GM18520 (cell line): ENCODE data around the gene ATP7A.
"Not testable (repeated sequence)": the region's sequence is repeated elsewhere in the genome, so short reads cannot be mapped to it uniquely, and the experiment has no call there.

ENCODE experiments used
- ATAC-seq: cut with Tn5 transposase; IDR thresholded peaks from one replicate; pipeline ENCODE4 v1.9.1; 2021; ENCODE audit not compliant: unreplicated experiment

The ATP7A gene

DNA sequence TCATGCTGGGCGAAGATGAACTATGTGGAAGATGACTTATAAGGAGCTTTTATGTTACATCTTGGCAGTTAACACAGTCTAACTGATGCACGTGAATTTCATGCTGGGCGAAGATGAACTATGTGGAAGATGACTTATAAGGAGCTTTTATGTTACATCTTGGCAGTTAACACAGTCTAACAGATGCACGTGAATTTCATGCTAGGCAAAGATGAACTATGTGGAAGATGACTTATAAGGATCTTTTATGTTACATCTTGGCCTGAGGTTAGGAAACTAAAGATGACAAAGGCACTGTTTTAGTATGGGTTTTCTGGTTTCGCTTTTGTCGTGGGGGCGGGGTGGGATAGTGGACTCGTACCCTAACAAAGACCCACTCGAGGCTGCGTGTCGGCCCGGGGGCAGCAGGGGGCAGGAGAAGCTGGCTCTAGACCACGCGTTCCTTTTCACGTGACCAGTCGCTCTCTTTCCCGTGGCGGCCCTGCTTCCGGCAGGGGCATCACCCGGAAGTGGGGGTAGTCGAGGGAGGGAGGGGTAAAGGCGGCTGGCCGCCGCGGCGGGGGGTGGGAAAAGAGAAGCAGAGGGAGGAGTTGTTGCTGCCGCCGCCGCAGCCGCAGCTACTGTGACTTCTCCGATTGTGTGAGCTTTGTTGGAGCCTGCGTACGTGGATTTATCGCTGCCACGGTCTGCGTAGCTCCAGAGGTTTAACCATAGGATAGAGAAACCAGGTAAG, at the start of gene ATP7A:
ATP7A (plus strand) TSS at position 586 of the 733 bp plus-strand sequence. CDS start 60,949 bp downstream, outside the sequence.
- ATAC-seq: peak; percentile 90

DNA sequence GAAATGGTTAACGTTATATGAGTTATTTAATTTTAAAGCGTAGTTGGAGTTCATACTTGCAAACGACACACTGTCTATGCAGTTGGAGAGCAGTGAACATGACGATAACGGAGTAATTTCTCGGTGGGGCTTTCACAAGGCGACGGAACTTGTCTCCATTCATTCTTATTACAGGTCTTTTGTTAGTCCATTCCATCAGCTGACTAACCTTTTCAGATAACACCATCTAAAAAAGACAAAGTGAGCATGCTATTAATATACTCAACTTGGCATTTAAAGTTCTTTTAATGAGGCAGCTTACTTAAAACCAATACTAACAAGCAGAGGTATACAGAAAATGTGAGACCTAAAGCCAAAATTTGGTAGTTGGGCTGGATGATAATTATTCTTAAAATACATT, 35.1 kb upstream of the ATP7A start:
- ATAC-seq: no peak

DNA sequence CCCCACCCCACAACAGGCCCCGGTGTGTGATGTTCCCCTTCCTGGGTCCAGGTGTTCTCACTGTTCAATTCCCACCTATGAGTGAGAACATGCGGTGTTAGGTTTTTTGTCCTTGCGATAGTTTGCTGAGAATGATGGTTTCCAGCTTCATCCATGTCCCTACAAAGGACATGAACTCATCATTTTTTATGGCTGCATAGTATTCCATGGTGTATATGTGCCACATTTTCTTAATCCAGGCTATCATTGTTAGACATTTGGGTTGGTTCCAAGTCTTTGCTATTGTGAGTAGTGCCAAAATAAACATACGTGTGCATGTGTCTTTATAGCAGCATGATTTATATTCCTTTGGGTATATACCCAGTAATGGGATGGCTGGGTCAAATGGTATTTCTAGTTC, 29.1 kb upstream of the ATP7A start:
- not testable (repeated sequence) for ATAC-seq

DNA sequence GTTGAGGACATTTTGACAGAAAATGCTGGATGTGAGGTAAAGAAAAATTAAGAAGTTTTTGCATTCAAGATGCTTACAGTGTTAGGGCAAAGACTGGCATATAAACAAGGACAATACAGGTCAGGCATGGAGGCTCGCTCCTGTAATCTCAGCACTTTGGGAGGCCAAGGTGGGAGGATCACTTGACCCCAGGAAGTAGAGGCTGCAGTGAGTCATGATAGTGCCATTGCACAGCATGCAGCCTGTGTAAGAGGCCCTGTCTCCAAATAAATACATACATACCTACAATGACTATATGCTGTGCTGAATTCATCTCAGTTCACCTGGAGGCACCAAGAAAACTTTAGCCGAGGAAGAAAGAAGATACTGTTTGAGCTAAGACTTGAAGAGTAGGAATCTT, 17.6 kb upstream of the ATP7A start:
- ATAC-seq: no peak

DNA sequence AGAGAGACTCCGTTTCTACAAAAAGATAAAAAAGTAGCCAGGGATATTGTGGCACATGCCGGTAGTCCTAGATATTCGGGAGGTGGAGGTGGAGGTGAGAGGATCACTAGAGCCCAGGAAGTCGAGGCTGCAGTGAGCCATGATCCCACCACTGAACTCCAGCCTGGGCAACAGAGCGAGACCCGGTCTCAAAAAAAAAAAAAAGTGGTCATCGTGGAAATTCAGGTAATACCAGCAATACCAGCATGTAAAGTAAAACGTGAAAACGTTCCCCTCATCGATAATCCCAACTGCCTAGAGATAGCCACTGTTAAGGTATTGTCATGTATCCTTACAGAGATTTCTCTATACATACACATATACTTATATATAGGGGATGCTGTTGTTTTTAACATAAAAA, 16.8 kb upstream of the ATP7A start:
- no peak for ATAC-seq

DNA sequence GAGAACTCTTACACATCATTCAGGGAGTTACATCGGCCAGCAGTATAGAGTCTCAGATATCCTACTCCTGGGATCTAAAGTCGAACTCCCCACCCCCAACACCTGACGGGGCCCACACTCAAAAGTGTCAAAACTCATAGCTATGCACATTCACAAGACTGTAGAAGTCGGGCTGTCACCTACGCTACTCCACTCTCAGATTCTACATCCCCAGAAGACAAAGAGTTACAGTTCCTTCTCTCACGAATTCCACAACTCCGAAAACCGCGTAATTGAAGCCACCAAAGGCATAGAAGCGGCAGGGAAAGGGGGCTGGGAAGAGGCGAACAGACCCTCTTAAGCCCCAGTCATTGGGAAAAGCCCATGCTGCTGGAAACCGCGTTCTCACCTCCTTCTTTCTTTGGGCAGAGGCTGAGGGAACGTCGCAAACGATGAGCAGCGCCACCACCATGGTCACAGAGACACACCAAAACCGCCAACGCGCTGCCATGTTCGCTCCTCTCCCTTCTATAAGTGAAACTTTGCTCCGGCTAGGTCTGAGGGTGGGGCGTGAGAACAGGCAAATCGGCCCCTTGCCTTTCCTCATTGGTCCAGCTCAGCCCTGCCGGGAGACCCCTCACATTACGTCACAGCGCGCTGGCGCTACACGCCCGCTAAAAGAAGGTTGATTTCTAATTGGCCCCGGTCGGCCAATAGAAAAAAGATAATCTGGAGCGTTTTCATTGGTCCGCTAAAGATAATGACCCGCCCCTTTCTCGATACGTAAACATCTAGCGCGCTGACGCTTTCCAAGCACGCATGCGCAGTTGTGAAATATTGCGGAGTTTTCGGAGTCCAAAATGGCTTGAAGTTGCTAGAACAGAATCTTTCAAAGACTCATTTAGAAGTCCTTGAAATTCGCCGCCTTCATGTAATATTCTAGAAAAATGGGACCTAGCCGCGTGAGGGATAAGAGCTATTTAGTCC, 15.3 kb upstream of the ATP7A start, which contains the start of gene MAGT1:
MAGT1 (minus strand) TSS at position 515 of the 966 bp plus-strand sequence; CDS start at position 490, 25 bp downstream.
- peak; percentile 82 for ATAC-seq

DNA sequence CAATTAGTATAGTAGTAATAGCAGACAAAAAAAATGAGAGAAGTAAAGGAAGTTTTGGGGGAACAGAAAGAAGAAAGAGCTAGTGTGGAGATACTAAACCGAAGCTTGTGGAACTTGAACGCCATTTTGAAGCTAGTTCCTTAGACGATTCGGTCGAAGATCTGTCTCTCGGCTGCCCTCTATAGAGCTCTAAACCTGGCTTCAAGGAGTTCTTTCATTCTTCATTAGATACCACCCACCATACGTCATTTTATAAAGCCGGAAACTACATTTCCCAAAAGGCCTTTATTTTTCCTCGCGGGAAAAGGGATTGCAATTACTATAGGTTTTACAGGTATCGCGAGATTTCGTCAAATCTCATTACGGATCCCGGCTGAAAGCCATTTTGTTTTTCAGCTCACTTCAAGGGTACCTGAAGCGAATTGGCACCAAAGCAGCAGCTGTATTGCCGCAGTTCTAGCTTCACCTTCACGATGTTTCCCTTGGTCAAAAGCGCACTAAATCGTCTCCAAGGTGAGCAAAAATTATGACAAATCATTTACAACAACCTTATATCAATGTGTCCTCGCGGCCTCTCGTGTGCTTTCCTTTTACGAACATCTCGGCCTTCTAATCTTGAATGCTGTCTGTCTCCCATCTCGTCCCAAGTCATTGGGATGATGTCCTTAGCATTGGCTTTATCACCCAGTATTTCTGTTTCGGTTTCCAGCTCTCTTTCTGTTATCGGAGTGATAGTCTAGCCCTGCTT, 11.2 kb upstream of the ATP7A start, which contains the start of gene COX7B:
COX7B (plus strand) TSS at position 388 of the 748 bp plus-strand sequence; CDS start at position 474, 86 bp downstream.
- ATAC-seq: peak; percentile 54

DNA sequence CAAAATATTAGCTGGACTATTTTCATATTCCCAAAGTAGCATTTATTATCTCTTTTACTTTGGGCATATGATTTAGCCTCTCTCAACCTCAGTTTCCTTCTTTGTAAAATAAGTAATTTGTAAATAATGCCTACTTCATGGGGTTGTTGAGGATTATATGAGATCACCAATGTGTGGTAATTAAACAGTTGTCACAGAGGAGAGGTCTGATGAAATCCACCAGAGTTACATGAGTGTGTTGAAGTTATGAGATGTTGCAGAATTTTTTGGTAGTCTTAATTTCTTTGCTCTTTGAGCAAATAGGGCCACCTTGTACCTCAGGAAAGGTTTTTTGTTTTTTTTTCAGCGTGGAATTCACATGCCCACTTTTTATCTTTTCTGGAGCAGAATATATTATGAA, 9.8 kb upstream of the ATP7A start:
- ATAC-seq: no peak

DNA sequence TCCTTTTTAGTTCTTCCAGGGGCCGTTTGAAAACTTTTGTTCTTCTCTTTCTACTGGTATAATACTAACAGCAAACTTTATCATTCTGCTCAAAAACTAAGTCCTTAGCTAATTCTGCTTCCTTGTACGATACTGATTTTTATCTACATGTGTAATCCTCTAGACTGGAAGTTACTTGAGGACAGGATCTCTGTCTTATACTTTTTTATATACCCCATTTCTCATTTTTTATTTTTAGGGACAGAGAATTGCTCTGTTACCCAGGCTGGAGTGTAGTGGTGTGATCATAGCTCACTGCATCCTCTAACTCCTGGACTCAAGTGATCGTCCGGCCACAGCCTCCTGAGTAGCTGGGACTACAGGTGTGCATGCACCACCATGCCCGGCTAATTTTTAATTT, 9.0 kb upstream of the ATP7A start:
- no peak for ATAC-seq

DNA sequence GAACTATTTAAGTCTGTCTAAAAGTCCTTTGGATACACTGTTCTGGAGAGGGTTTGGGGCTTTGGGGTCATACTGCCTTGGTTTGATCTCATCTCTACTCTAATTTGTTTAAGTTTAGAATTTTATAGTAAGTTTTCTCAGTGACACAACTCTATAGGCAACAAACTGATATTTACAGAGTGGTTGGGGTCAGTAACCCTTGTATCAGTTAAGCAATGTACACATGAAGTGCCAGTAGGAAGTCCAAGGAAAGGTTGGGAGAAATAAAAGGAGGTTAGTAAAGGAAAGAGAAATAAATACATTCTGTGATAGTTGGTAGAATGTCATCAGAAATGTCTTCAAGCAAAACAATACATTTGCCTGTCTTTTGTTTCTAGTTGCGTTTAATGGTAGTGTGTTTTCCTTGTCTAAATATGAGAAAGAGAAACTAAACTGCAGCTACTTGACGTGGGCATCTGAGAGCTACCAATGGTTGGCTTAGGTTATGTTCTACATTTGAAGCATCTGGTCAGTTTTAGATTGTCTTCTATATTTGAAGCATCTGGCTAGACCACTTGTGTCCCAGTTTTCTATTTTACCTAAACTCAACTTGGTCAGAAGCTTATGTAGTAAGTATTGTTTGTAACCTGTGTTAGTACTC, 6.9 kb downstream of the ATP7A start:
- no peak for ATAC-seq

DNA sequence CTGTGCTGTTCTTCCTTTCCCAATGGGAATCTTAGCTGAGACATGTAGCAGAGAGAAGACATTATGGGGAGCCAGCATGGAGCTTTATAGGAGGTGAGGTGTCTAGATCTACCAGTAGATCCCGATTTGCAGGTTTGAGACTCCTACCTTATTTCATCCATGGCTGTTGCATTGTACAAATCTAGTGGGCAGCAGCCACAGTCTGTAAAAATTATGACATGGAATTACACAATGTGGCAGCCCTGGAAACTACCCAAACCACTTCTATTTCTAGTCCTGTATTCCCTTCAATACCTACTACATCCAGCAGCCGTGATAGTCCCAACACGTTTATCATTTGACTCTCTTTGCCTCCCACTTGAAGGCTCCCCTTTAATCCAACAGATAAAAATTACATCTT, 8.1 kb downstream of the ATP7A start:
- ATAC-seq: no peak

DNA sequence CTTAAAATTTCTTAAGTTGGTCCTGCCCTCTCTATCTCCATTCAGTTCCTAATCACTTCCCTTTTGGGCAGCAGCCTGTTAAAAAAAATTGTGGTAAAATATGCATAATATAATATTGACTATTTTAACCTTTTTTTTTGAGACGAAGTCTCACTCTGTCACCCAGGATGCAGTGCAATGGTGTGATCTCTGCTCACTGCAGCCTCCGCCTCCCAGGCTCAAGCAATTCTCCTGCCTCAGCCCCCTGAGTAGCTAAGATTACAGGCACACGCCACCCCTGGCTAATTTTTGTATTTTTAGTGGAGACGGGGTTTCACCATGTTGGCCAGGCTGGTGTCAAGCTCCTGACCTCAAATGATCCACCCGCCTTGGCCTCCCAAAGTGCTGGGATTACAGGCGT, 8.9 kb downstream of the ATP7A start:
- not testable (repeated sequence) for ATAC-seq

DNA sequence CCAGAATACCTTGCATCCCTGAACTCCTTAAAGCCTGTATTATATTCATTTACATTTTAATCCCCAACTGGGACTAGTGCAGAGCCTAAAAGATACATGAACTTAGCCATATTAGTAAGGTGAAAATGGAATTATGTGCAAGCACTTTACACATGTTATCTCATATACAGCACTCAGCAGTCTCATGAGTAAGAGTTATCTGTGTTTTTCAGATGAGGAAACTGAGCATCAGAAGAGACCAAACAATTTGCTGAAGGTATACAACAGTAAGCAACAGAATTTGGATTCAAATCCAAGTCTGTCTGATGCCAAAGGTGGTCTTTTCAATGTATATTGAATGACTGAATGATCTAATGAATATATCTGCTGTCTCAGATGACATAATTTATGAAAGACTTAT, 12.3 kb downstream of the ATP7A start:
- no peak for ATAC-seq

DNA sequence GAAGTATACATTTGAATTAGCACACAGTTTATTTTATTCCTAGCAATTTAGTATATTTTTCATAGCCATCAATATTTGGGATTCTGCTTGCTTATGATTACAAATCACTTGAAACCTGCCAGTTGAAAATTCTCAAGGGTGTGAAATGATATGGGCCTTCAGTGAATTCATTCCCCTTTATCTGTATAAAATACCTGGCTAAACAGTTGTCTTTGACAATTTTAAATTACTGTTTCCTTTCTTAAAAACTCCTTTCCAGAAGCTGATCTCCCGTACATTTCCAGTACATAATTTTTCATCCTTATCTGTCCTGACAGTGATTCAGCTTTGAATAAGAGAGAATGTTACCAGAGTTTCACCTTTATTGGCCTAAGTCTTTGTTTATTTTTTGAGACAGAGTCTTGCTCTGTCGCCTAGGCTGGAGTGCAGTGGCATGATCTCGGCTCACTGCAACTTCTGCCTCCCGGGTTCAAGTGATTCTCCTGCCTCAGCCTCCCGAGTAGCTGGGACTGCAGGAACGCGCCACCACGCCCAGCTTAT, 13.9 kb downstream of the ATP7A start:
- no peak for ATAC-seq

DNA sequence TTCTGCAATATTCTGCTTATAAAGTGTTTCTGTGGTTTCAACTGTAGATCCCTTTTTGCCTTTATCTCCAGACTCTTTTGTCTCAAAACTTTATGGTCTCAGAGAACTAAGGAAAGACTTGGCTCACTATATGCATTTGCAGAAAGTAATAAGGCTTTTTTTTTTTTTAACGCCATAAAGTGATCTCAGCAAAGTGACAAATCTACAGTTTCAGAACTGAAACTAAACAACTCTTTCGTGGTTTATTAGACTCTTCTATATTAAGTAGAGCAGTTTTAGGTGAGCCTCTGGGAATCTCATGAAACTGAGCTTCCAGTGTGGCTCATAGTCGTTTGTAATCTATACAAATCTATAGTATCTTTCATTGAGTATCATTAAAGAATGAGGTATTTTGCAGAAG, 15.3 kb downstream of the ATP7A start:
- ATAC-seq: no peak

DNA sequence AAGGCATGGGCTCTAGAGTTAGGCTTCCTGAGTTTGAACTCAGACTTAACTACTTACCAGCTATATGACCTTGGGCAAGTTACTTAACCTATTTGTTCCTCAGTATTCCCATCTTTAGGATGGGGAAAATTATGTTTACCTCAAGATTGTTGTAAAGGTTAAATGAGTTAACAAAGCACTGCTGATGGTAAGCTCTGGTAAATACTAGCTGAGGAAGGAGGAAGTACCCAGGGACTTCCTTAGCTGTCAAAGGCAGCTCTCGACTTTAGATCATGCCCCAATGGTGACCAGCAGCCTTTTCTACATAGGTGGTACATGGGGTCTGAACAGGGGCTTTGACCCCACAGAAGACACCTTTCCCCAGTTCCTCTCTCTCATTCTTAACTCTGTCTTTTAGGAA, 20.1 kb downstream of the ATP7A start:
- ATAC-seq: no peak

DNA sequence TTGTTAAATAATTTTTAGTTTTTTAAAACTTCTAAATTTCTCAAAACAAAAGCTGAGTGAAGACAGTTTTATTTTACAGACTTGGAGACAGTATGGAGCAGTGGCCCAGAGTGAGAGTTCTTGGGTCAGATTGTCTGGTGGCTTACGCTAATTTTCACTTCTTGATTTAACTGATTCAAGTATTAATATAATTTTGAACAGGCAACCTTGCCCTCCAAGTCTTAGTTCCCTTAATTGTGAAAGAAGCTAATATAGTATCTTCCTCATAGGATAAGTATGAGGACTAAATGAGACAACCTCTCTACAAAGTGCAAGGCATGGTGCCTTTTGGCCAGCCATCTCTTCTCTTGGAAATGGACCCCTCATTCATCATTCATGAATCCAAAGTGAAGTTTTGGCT, 25.4 kb downstream of the ATP7A start:
- ATAC-seq: no peak

DNA sequence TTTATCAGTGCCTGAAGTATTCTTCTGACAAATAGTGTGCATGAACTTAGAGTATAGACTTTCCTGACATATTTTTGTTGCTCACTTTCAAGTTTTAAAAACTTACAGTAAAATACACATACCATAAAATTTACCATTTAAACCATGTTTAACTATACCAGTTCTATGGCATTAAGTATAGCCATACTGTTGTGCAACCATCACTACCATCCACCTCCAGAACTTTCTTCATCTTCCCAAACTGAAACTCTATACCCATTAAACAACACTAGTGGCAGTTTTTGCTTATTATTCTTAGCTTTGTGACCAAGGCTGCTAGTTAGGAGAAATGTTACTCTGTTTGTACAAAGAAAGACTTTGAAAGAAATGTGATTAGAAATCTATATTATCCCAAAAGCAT, 25.8 kb downstream of the ATP7A start:
- no peak for ATAC-seq

DNA sequence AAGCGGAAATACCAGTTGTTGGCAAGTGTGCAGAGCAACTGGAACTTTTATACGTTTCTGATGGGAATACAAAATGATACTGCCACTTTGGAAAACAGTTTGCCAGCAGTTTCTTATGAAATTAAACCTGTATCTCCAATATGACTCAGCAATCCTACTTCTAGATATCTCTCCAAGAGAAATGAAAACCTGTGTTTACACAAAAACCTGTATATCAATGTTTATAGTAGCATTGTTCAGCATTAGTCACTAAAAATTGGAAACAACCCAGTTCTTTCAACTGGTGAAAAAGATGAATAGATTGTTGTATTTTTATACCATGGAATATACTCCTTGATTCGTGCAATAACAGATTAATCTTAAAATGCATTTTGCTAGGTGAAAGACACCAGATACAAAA, 26.8 kb downstream of the ATP7A start:
- ATAC-seq: no peak

DNA sequence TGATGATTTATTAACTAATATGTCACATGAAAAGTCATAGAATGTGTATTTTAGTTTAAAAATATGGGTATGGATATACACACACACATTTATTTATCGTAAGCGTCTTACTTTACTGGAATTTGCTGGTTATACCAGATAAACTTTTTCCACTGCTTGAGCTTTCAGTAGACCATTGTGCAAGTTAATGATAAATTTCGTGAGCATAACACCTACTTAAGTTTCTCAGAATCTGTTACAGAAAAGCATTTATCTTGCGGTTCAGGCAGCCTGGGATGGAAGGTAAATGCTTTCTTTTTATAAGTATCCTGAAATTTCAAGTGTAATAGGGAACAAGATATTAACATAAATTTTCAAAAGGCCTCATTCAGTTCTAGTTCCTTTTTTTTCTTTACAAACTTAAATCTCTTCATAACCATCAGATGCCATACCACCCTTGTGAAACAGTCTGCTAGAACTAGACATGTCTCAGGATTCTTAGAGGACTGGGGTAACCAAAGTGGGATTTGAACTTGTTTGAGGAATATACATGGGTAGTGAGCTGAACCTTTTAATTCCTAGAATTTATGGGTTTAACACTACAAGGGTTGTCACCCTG, 27.7 kb downstream of the ATP7A start:
- ATAC-seq: no peak
